ENCODE results near the gene FLYWCH2.
"Not testable (repeated sequence)": the region's sequence is repeated elsewhere in the genome, so short reads cannot be mapped to it uniquely, and the experiment has no call there.

The FLYWCH2 gene

GRCh38 chr16:2912330-2913199 lies 29.6 kb downstream of the FLYWCH2 start:
- DNase-seq (ENCODE audit: low spot score): peak; percentile 47

GRCh38 chr16:2913603-2914002 lies 30.6 kb downstream of the FLYWCH2 start:
- no peak for DNase-seq (ENCODE audit: low spot score)

- no peak for DNase-seq (ENCODE audit: low spot score)
These were observed 31.2 kb downstream of the FLYWCH2 start for GRCh38 chr16:2914233-2914632.

- no peak for DNase-seq (ENCODE audit: low spot score)
These were observed 32.3 kb downstream of the FLYWCH2 start for GRCh38 chr16:2915196-2915929.

GRCh38 chr16:2919511-2920255 lies 36.7 kb downstream of the FLYWCH2 start:
- DNase-seq (ENCODE audit: low spot score): peak; percentile 74

GRCh38 chr16:2923481-2923880 lies 40.5 kb downstream of the FLYWCH2 start:
- no peak for DNase-seq (ENCODE audit: low spot score)

GRCh38 chr16:2924901-2925755 lies 42.1 kb downstream of the FLYWCH2 start:
- DNase-seq (ENCODE audit: low spot score): no peak

- DNase-seq (ENCODE audit: low spot score): no peak
These were observed 43.1 kb downstream of the FLYWCH2 start for GRCh38 chr16:2925951-2926649.

- DNase-seq (ENCODE audit: low spot score): no peak
These were observed 43.6 kb downstream of the FLYWCH2 start for GRCh38 chr16:2926650-2926999.

GRCh38 chr16:2927010-2927646 lies 44.1 kb downstream of the FLYWCH2 start:
- DNase-seq (ENCODE audit: low spot score): peak; percentile 92

GRCh38 chr16:2928151-2928550 lies 45.1 kb downstream of the FLYWCH2 start:
- DNase-seq (ENCODE audit: low spot score): not testable (repeated sequence)

GRCh38 chr16:2928796-2929195 lies 45.8 kb downstream of the FLYWCH2 start:
- no peak for DNase-seq (ENCODE audit: low spot score)

GRCh38 chr16:2929693-2930092 lies 46.7 kb downstream of the FLYWCH2 start:
- DNase-seq (ENCODE audit: low spot score): no peak

GRCh38 chr16:2930236-2930635 lies 47.2 kb downstream of the FLYWCH2 start:
- DNase-seq (ENCODE audit: low spot score): no peak

- not testable (repeated sequence) for DNase-seq (ENCODE audit: low spot score)
These were observed 48.4 kb downstream of the FLYWCH2 start for GRCh38 chr16:2931231-2931914.

GRCh38 chr16:2933136-2933535 lies 50.1 kb downstream of the FLYWCH2 start:
- no peak for DNase-seq (ENCODE audit: low spot score)

- no peak for DNase-seq (ENCODE audit: low spot score)
These were observed 50.7 kb downstream of the FLYWCH2 start for GRCh38 chr16:2933701-2934100.

- DNase-seq (ENCODE audit: low spot score): no peak
These were observed 51.4 kb downstream of the FLYWCH2 start for GRCh38 chr16:2934450-2934849.

GRCh38 chr16:2936436-2937011 lies 53.5 kb downstream of the FLYWCH2 start:
- no peak for DNase-seq (ENCODE audit: low spot score)

GRCh38 chr16:2937170-2937569 lies 54.2 kb downstream of the FLYWCH2 start:
- no peak for DNase-seq (ENCODE audit: low spot score)
